ENCODE results near the gene PCGF2.

Gene PCGF2

DNA sequence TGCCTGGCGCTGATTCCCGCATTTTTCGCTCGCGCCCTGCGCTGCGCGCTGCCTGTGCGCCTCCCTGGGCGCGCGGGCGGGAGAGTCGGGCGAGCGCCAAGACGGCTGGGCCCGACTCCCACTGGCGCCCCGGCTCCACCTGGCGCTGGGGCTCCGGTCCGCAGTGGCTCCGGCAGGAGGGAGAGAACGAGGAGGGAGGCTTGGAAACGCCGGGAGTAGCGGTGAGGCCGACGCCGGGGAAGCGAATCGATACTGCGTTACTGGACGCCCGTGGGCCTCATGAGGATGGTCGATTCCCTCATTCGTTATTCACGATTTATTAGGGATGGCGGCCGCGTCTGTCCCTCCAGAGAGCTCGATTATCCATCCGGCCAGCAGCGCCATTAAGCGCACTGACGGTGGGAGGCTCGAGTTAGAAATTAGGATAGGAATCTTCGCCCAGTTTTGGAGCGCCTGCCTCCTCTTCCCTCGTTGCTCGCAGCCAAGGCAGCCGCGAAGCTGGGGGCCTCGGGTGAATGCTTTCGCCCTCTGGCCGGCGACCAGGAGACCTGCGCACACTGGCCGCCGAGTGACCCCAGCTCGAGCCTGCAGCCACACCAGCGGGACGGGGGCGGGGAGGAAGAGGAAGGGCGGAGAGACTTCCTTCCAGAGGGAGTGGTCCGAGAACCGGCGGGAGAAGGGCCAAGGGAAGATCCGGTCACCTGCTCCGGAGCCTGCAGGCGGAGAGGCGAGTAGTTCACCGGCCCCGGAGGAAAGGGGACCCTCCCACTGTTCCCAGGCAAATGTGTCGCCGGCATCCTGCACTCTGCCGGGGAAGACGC is 1.3 kb upstream of the PCGF2 start:
- peak overlapping the region; percentile 88 for H3K4me3 ChIP-seq (ENCODE audit: low read depth, low read length)
- ChIA-PET POLR2A (interaction anchor here (3.7 kb wide), 1 partner anchor 120 kb away, joined by 19 read pairs; the partner anchor contains the start of gene LASP1), CTCF (interaction anchor here (1.0 to 1.2 kb wide), 2 partner anchors 15 to 20 kb away, joined by 3 to 6 read pairs; no protein-coding TSS in a partner anchor)
- no peak for DNase-seq (ENCODE audit: low read depth, low spot score)
- TF ChIP-seq, protein P1, sequence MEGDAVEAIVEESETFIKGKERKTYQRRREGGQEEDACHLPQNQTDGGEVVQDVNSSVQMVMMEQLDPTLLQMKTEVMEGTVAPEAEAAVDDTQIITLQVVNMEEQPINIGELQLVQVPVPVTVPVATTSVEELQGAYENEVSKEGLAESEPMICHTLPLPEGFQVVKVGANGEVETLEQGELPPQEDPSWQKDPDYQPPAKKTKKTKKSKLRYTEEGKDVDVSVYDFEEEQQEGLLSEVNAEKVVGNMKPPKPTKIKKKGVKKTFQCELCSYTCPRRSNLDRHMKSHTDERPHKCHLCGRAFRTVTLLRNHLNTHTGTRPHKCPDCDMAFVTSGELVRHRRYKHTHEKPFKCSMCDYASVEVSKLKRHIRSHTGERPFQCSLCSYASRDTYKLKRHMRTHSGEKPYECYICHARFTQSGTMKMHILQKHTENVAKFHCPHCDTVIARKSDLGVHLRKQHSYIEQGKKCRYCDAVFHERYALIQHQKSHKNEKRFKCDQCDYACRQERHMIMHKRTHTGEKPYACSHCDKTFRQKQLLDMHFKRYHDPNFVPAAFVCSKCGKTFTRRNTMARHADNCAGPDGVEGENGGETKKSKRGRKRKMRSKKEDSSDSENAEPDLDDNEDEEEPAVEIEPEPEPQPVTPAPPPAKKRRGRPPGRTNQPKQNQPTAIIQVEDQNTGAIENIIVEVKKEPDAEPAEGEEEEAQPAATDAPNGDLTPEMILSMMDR (IDR thresholded peaks at IDR 0.05; ENCODE audit: insufficient read depth, low read length, missing control alignments), result no peak

DNA sequence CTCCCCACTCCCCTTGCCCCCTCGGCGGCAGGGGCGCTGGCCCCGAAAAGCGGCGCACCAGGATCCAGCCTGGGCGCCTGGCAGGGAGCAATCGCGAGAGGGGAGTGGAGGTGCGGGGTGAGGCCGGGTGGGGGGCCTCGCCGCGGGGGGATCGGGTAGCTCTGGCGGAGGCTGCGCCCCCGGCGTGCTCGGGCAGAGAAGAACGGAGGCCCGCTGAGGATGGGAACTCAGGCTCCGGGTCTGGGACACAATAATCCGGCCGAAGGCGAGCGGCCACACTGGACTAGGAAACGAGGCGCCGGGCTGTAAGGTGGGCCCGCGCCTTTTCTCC is 721 bp upstream of the PCGF2 start:
- TF ChIP-seq, protein P1 (IDR thresholded peaks at IDR 0.05; ENCODE audit: insufficient read depth, low read length, missing control alignments), result no peak

DNA sequence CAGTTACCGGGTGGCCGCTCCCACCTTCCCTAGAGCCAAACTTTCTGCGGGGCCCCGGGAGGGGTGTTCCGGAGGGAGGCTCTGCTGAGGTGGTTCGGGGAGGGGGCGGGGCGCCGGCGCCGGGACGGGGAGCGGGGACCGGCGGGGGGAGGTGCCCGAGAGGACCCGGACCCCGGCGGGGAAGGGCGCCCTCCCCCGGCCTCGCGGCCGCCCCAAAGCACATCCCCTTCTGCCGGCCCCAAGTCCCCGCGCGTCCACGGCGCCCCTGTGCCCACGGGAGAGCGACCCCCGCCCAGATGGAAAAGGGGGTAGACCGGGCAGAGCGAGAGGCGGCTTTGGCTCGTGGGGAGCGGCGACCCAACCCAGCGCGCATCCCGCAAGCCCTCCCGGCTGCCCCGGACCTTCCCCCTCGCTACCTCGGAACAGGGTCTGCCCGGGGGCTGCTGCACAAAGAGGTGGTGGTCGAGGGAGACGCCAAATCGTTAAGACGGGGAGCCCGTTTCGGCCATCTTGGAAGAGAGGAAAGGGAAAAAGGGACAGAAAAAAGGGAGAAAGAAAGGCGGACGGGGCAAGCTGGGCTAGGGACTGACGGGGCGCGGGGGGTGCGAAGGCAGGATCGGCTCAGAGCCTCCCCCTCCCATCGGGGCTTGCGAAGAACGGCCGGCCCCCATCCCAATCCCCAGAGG is 530 bp downstream of the PCGF2 start:
- no peak for DNase-seq (ENCODE audit: low read depth, low spot score)
- TF ChIP-seq, protein P1 (IDR thresholded peaks at IDR 0.05; ENCODE audit: insufficient read depth, low read length, missing control alignments), result peak; percentile 14
- POLR2A ChIA-PET, result no interaction called here
- CTCF ChIA-PET, result interaction anchor here (3.0 to 5.4 kb wide), 2 partner anchors 12 to 71 kb away, joined by 9 to 78 read pairs; no protein-coding TSS in a partner anchor
- H3K4me3 ChIP-seq (ENCODE audit: low read depth, low read length), result peak overlapping the region; percentile 88

More for the DNA sequence above, 721 bp upstream of the PCGF2 start:
- POLR2A ChIA-PET, result no interaction called here
- DNase-seq (ENCODE audit: low read depth, low spot score), result no peak
- CTCF ChIA-PET, result interaction anchor here (1.0 to 1.2 kb wide), 2 partner anchors 14 to 20 kb away, joined by 3 to 6 read pairs; no protein-coding TSS in a partner anchor
- H3K4me3 ChIP-seq (ENCODE audit: low read depth, low read length), result peak overlapping the region; percentile 88

DNA sequence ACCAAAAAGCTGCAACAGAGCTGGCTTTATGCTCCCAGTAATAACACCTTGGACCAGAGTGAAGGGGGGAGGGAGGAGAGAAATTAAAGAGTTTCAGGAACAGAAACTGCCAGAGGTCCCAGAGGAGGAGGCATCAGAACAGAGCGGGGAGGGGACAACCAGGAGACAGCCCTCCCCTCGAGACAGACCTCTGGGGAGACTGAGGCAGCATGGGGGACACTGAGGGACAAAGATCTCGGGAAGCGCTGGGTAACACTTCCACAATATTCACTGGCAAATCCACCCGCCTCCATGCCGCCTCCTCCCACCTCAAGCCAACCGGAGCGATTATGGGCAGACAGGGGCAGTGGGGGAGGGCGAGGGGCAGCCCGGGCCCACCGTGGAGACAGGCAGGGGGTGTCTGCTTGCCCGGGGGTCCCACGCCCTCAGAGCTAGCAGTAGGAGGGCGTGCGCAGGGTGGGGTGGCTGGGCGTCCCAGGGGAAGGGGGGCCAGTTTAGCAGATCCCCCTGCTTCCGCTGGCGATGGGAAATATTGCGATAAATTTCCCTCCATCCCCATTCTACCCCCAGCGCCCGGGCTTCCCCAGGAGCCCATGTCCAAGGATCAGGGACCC is 1.2 kb downstream of the PCGF2 start:
- TF ChIP-seq, protein P1 (IDR thresholded peaks at IDR 0.05; ENCODE audit: insufficient read depth, low read length, missing control alignments), result no peak
- no peak for DNase-seq (ENCODE audit: low read depth, low spot score)
- peak overlapping the region; percentile 88 for H3K4me3 ChIP-seq (ENCODE audit: low read depth, low read length)
- ChIA-PET POLR2A (interaction anchor here (1.0 kb wide), 1 partner anchor 31 kb away, joined by 4 read pairs; no protein-coding TSS in a partner anchor), CTCF (interaction anchor here (0.9 to 5.4 kb wide), 5 partner anchors 12 to 70 kb away, joined by 3 to 78 read pairs (median 4); no protein-coding TSS in a partner anchor)

DNA sequence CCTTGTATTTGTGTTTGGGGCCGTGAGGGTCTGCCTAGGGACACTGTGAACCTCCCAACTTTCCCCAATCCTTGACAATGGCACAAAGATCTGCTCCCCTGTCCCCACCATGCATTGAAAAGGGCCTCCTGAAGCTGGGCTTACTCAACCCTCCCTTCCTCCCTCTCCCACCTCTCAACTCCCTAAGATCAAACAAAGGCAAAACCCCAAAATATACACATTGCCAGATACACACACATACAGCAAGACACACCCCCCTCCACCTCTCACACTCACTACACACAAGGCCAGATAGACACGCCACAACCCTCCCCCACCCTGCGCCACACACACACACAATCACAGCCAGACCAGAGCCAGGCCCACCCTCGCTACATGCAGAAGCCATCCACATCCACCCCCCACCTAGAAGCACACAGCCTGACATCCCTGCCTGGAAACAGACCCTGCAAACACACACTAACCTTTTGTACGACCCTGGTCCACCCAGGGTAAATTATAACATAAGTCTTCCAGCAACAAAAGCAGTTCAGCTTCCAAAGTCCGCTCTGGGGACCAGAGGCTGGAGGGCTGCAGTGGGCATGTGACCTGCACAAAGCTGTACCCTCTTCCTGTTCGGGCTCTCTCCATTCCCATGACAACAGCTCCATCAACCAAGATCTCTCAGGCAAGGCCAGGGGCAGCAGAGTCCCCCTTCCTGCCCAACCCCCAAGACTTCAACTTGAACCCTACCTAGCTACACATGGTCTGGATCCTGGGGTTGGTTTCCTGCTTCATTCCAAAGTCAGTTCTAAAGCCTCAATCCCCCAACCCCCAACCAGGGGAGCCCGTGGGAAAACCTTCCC is 1.9 kb downstream of the PCGF2 start:
- CTCF ChIA-PET, result interaction anchor here (0.9 to 5.4 kb wide), 5 partner anchors 11 to 69 kb away, joined by 3 to 78 read pairs (median 4); no protein-coding TSS in a partner anchor
- POLR2A ChIA-PET, result interaction anchor here (1.0 kb wide), 1 partner anchor 30 kb away, joined by 4 read pairs; no protein-coding TSS in a partner anchor

More for the DNA sequence above, 1.9 kb downstream of the PCGF2 start:
- peak overlapping the region; percentile 88 for H3K4me3 ChIP-seq (ENCODE audit: low read depth, low read length)
- TF ChIP-seq, protein P1 (IDR thresholded peaks at IDR 0.05; ENCODE audit: insufficient read depth, low read length, missing control alignments), result no peak
- no peak for DNase-seq (ENCODE audit: low read depth, low spot score)

All from AG04449 (cell line).